Endothelial cell (in vitro differentiated cells): ENCODE results near the gene CD300C. TPM values are rescaled to one million over a fixed set of nuclear protein-coding genes. Genes with fewer than 3 reads are reported as not detected.

Source experiments
- DNase-seq: peaks from one replicate; pipeline ENCODE4 v3.0.0; 2021; ENCODE audit warnings: low spot score
- H3K27ac Mint-ChIP-seq: one replicate; pipeline ENCODE4 v1.8.0; 2021; ENCODE audit warnings: mixed read lengths, inconsistent platforms; ENCODE audit not compliant: unreplicated experiment
- H3K27me3 Mint-ChIP-seq: one replicate; pipeline ENCODE4 v1.8.0; 2021; ENCODE audit warnings: mild to moderate bottlenecking, moderate library complexity, mixed read lengths, inconsistent platforms; ENCODE audit not compliant: unreplicated experiment
- H3K36me3 Mint-ChIP-seq: one replicate; pipeline ENCODE4 v1.8.0; 2021; ENCODE audit warnings: mild to moderate bottlenecking, low read depth, mixed read lengths, inconsistent platforms; ENCODE audit not compliant: unreplicated experiment
- H3K4me1 Mint-ChIP-seq: one replicate; pipeline ENCODE4 v1.8.0; 2021; ENCODE audit warnings: mild to moderate bottlenecking, mixed read lengths, inconsistent platforms; ENCODE audit not compliant: unreplicated experiment
- H3K4me3 Mint-ChIP-seq: one replicate; pipeline ENCODE4 v1.8.0; 2021; ENCODE audit warnings: mild to moderate bottlenecking, mixed read lengths, inconsistent platforms; ENCODE audit not compliant: unreplicated experiment
- H3K9me3 Mint-ChIP-seq: one replicate; pipeline ENCODE4 v1.8.0; 2021; ENCODE audit warnings: mixed read lengths, inconsistent platforms; ENCODE audit not compliant: unreplicated experiment
- CTCF ChIP-seq: fragments of 200-600 bp; sonication (generic); IDR thresholded peaks from one replicate; pipeline ENCODE4 v1.5.0; 2021; ENCODE audit warnings: antibody characterized with exemption; ENCODE audit not compliant: unreplicated experiment
- long read RNA-seq: library from polyadenylated mRNA; unstranded; transcript quantifications from one replicate; pipeline ENCODE4 v2.0.0, GENCODE V29; 2020; ENCODE audit not compliant: unreplicated experiment
- total RNA-seq: library from RNA; stranded (reverse); fragmentation: NEBNext Ultra II Directional; extraction: Animal tissue kit (Norgen Biotek cat#: 25700); gene quantifications from one replicate; pipeline ENCODE4 v1.2.1, GENCODE V29; 2021; ENCODE audit not compliant: unreplicated experiment

Gene CD300C
- total RNA-seq, result not detected
- long read RNA-seq, result 0 reads

- Mint-ChIP-seq H3K36me3 (peaks cover 4% of the 10 kb centered on the region), H3K27me3 (peaks cover 13% of the 10 kb centered on the region), H3K9me3 (no peaks in the 10 kb centered on the region), H3K4me3 (peak within 1 kb of the TSS; percentile 28), H3K27ac (peak within 1 kb of the TSS; percentile 37), H3K4me1 (peaks cover 5% of the 10 kb centered on the region)
- no peak for TF ChIP-seq CTCF
- DNase-seq, result no peak
Observed at GRCh38 chr17:74545843-74546230, at the start of gene CD300C. TSS of gene CD300C (minus strand) at chr17:74546115. CDS start at chr17:74545782, 333 bp downstream.

GRCh38 chr17:74595037-74595750 is 49.3 kb upstream of the CD300C start:
- H3K36me3 Mint-ChIP-seq, result no peaks in the 10 kb centered on the region
- H3K4me3 Mint-ChIP-seq, result no peak overlapping the region
- peaks cover 3% of the 10 kb centered on the region for H3K27me3 Mint-ChIP-seq
- peaks cover 17% of the 10 kb centered on the region for H3K4me1 Mint-ChIP-seq
- DNase-seq, result no peak
- no peak for TF ChIP-seq CTCF
- H3K9me3 Mint-ChIP-seq, result no peaks in the 10 kb centered on the region
- H3K27ac Mint-ChIP-seq, result no peak overlapping the region

GRCh38 chr17:74592087-74592990 is 46.4 kb upstream of the CD300C start, which contains the start of gene CD300LD:
TSS of gene CD300LD (minus strand) at chr17:74592283. CDS start at chr17:74592202, 81 bp downstream.
- no peak within 1 kb of the TSS for H3K27ac Mint-ChIP-seq
- no peak for DNase-seq
- TF ChIP-seq CTCF, result no peak
- no peaks in the 10 kb centered on the region for H3K4me1 Mint-ChIP-seq
- no peak within 1 kb of the TSS for H3K4me3 Mint-ChIP-seq
- no peaks in the 10 kb centered on the region for H3K36me3 Mint-ChIP-seq
- no peaks in the 10 kb centered on the region for H3K9me3 Mint-ChIP-seq
- H3K27me3 Mint-ChIP-seq, result no peaks in the 10 kb centered on the region

- DNase-seq, result no peak
- no peak overlapping the region for H3K4me3 Mint-ChIP-seq
- H3K36me3 Mint-ChIP-seq, result no peaks in the 10 kb centered on the region
- no peak for TF ChIP-seq CTCF
- no peaks in the 10 kb centered on the region for H3K4me1 Mint-ChIP-seq
- no peak overlapping the region for H3K27ac Mint-ChIP-seq
- H3K9me3 Mint-ChIP-seq, result no peaks in the 10 kb centered on the region
- no peaks in the 10 kb centered on the region for H3K27me3 Mint-ChIP-seq
Observed at GRCh38 chr17:74591503-74591902, 45.6 kb upstream of the CD300C start.
